GM21381 (cell line): ENCODE data around the gene NINJ2.
"Not testable (repeated sequence)": the region's sequence is repeated elsewhere in the genome, so short reads cannot be mapped to it uniquely, and the experiment has no call there.

ENCODE experiments used
- ATAC-seq: cut with Tn5 transposase; IDR thresholded peaks from one replicate; pipeline ENCODE4 v1.9.1; 2021; ENCODE audit warnings: mild to moderate bottlenecking, moderate library complexity; ENCODE audit not compliant: unreplicated experiment

Gene NINJ2

GRCh38 chr12:663293-663871 is at the start of gene NINJ2:
NINJ2 (minus strand) TSS chr12:663445; CDS start chr12:663360, 85 bp downstream.
- no peak for ATAC-seq

- no peak for ATAC-seq
Observed at GRCh38 chr12:712172-712863, 49.1 kb upstream of the NINJ2 start.

- no peak for ATAC-seq
Observed at GRCh38 chr12:709455-710020, 46.3 kb upstream of the NINJ2 start.

- not testable (repeated sequence) for ATAC-seq
Observed at GRCh38 chr12:708084-708483, 44.8 kb upstream of the NINJ2 start.

GRCh38 chr12:704516-705242 is 41.4 kb upstream of the NINJ2 start:
- no peak for ATAC-seq

GRCh38 chr12:701896-702539 is 38.8 kb upstream of the NINJ2 start:
- no peak for ATAC-seq

GRCh38 chr12:700016-700415 is 36.8 kb upstream of the NINJ2 start:
- ATAC-seq = no peak

GRCh38 chr12:698222-698621 is 35.0 kb upstream of the NINJ2 start:
- not testable (repeated sequence) for ATAC-seq

GRCh38 chr12:697481-697880 is 34.2 kb upstream of the NINJ2 start:
- ATAC-seq = no peak

GRCh38 chr12:694734-695503 is 31.7 kb upstream of the NINJ2 start:
- no peak for ATAC-seq

GRCh38 chr12:693934-694533 is 30.8 kb upstream of the NINJ2 start:
- no peak for ATAC-seq

- ATAC-seq = no peak
Observed at GRCh38 chr12:692274-692673, 29.0 kb upstream of the NINJ2 start.

- no peak for ATAC-seq
Observed at GRCh38 chr12:690466-690865, 27.2 kb upstream of the NINJ2 start.

- ATAC-seq = peak; percentile 64
Observed at GRCh38 chr12:685388-685787, 22.1 kb upstream of the NINJ2 start.

GRCh38 chr12:684416-684815 is 21.2 kb upstream of the NINJ2 start:
- ATAC-seq = no peak

- no peak for ATAC-seq
Observed at GRCh38 chr12:681568-682256, 18.5 kb upstream of the NINJ2 start.

GRCh38 chr12:678747-679712 is 15.8 kb upstream of the NINJ2 start:
- ATAC-seq = no peak

GRCh38 chr12:675562-675961 is 12.3 kb upstream of the NINJ2 start:
- ATAC-seq = no peak
